Heart right ventricle (tissue), 16 donors: ENCODE measurements around the gene TMEM151A. TPM values are rescaled to one million over a fixed set of nuclear protein-coding genes. Genes with fewer than 3 reads are reported as not detected.
A peak's percentile ranks its signal among the peaks of the same experiment; 100 is the strongest.

Source experiments
- ATAC-seq, 8 donors: fragments of 200-7000 bp; cut with Tn5 transposase; one replicate each; pipeline ENCODE4 v1.9.1; 2020; ENCODE audit warnings: mild to moderate bottlenecking in 8 of 8, moderate library complexity in 8 of 8, moderate number of reproducible peaks in 1 of 8
- DNase-seq, 2 donors: peaks; one replicate each; pipeline ENCODE4 v3.0.0-alpha.2; 2020
- H3K27ac ChIP-seq, 10 donors: fragments of 200-600 bp; sonication (generic) in 2 of 10; one replicate each; pipeline versions ENCODE4 v1.5.0 to v1.8.0; 2020 to 2022; ENCODE audit warnings: mild to moderate bottlenecking in 3 of 10
- H3K27me3 ChIP-seq, 7 donors: fragments of 200-600 bp; one replicate each; pipeline ENCODE4 v1.8.0; 2021 to 2022; ENCODE audit warnings: mild to moderate bottlenecking in 2 of 7
- H3K36me3 ChIP-seq, 9 donors: fragments of 200-600 bp; sonication (generic) in 1 of 9; one replicate each; pipeline versions ENCODE4 v1.5.0 to v1.8.0; 2020 to 2022; ENCODE audit warnings: mild to moderate bottlenecking in 2 of 9
- H3K4me1 ChIP-seq, 9 donors: fragments of 200-600 bp; sonication (generic) in 1 of 9; one replicate each; pipeline versions ENCODE4 v1.5.0 to v1.8.0; 2020 to 2022; ENCODE audit warnings: mild to moderate bottlenecking in 4 of 9
- H3K4me3 ChIP-seq, 10 donors: fragments of 200-600 bp; sonication (generic) in 2 of 10; one replicate each; pipeline versions ENCODE4 v1.5.0 to v1.8.0; 2020 to 2022; ENCODE audit warnings: mild to moderate bottlenecking in 7 of 10, moderate library complexity in 2 of 10
- H3K9me3 ChIP-seq, 11 donors: fragments of 200-600 bp in 10 of 11; sonication (generic) in 2 of 11; one replicate each; pipeline versions ENCODE4 v1.5.0 to v1.8.0; 2013 to 2022; ENCODE audit warnings: mild to moderate bottlenecking in 2 of 11, control low read depth in 1 of 11, moderate library complexity in 1 of 11
- WGBS, 2 donors: extraction: QIAGEN DNeasy Blood & Tissue Kit; methylation state at CpG; one replicate each; pipeline ENCODE4 v1.1.7; 2013; ENCODE audit warnings: inconsistent platforms in 1 of 2; 5-methylcytosine and 5-hydroxymethylcytosine counted together
- intact Hi-C, 10 donors: fragments of 100-400 bp; cut with DNase I; formaldehyde crosslinking; loops; one replicate each; pipeline versions ENCODE4 v1.11.1 to v1.14.2; 2022
- long read RNA-seq, 3 donors: library from polyadenylated mRNA; unstranded; transcript quantifications; one replicate each; pipeline ENCODE4 v2.0.0, GENCODE V29; 2020 to 2021
- polyA plus RNA-seq, 2 donors: library from polyadenylated mRNA; stranded (reverse); fragments of 200-250 nt; gene quantifications; one replicate each; pipeline ENCODE4 v1.2.3, GENCODE V29; 2013
- total RNA-seq, 10 donors: library from RNA; stranded (reverse); fragmentation: NEBNext Ultra II Directional in 3 of 10; extraction: Animal tissue kit (Norgen Biotek cat#: 25700) in 3 of 10; gene quantifications; one replicate each; pipeline versions ENCODE4 v1.2.1 to v1.2.4, GENCODE V29; 2021 to 2023
- TF ChIP-seq, protein P1 (sequence below), 9 donors: fragments of 200-600 bp; sonication (generic) in 2 of 9; IDR thresholded peaks; one replicate each; pipeline versions ENCODE4 v1.5.0 to v1.8.0; 2021 to 2022; ENCODE audit warnings: antibody characterized with exemption in 9 of 9, mild to moderate bottlenecking in 5 of 9, moderate library complexity in 1 of 9
- donor health status: Arrhythmogenic right ventricular cardiomyopathy.
- donor health status: ischemic (EF 13 %, LVEDD 7.1; RV severe dilation, severe dysfunction).
- donor health status: healthy with polysubstance abuse.
- donor health status: DM: no; HTN: yes; CAD: no.
- donor health status: DM: no; HTN: no; CAD: no.
- donor health status: ischemic (EF 25% LVEDD 6.9; RV normal size, moderate dysfunction).
- donor health status: ischemic (EF 25% LVEDD 5.7; RV mildly dilated, moderate dysfunction).
- donor health status: healthy.
- donor health status: DM: yes; HTN: yes; CAD: no.
- donor health status: Ischemic cardiomyopathy.
- donor health status: ischemic (EF 35%, LVEDD 5.7; RV mildly dilated, moderate dysfunction).
- donor health status: nonischemic (EF 11% LVEDD 7.7; RV severe dilation, severe dysfunction).
- donor health status: DM: yes; HTN: yes; CAD: no.
- donor health status: PGD.
- donor health status: ischemic (EF 29% LVEDD 5.4; RV normal size, mild dysfunction).
- donor health status: nonischemic (EF 23%, LVEDD 6.1; RV moderate dilation, normal function).

Gene TMEM151A
- total RNA-seq = under 1 TPM in 4 of 10 donors, not detected in 6; 0.17 to 0.24 (median 0.20) TPM
- polyA plus RNA-seq = under 1 TPM in 1 of 2 donors, not detected in 1; 0.10 TPM
- long read RNA-seq, donor 1 = 0 reads
- long read RNA-seq, donor 2 = 0 reads
- long read RNA-seq, donor 3 = 0 reads

DNA sequence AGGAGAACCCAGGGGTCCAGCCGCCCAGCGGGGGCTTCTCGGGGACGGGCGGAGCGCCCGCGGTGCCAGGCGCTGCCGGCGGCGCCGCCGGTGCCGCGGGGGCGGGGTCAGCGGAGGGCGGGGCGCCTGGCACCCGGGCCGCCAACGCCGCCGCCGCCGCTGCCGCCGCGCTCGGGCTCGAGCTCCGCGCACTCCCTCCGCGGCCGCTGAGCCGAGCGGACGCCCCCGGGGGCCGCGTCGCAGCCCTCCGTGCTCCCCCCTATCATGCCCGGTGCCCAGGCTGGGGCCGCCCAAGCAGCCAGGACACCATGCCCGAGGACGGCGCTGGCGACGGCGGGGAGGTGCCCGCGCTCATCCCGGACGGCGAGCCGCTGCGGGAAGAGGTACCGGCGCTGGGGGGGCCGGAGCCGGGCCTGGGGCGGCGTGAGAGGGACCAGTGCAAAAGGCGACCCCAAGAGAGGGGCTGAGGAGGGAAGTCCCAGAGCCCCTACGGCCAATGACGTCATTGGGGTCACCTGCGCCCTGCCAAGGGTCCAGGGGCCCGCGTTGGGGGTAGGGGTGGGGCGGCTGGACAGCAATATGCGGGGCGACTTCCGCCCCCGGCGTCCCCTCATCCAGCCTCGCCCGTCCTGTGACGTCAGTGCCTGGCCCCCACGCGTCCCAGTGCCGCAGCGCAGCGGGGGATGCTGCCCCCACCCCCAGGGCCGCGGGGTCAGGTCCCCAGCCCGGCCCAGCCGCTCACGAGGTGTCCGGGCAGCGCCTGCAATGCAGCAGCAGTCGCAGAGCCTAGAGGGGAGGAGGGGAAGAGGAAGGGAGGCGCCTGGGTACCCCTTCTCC lies at the start of gene TMEM151A:
TMEM151A (plus strand) TSS at position 189 of the 837 bp plus-strand sequence; CDS start at position 309, 120 bp downstream.
- peak within 1 kb of the TSS in 9 of 10 donors; percentile 22 to 48 (median 40) for H3K4me3 ChIP-seq
- H3K36me3 ChIP-seq = peaks cover 0 to 1% (median 0%) of the 10 kb centered on the region in 9 donors
- peaks cover 17 to 45% (median 35%) of the 10 kb centered on the region in 7 donors for H3K27me3 ChIP-seq
- 1 to 2% methylated on average over 70 to 90 of the region's 95 CpGs for WGBS, 2 donors
- DNase-seq (no peak), ATAC-seq (no peak)
- H3K4me1 ChIP-seq = peaks cover 5 to 36% (median 30%) of the 10 kb centered on the region in 9 donors
- H3K27ac ChIP-seq = no peak within 1 kb of the TSS
- H3K9me3 ChIP-seq = no peaks in the 10 kb centered on the region
- intact Hi-C loops = no loop called here
- TF ChIP-seq, protein P1, sequence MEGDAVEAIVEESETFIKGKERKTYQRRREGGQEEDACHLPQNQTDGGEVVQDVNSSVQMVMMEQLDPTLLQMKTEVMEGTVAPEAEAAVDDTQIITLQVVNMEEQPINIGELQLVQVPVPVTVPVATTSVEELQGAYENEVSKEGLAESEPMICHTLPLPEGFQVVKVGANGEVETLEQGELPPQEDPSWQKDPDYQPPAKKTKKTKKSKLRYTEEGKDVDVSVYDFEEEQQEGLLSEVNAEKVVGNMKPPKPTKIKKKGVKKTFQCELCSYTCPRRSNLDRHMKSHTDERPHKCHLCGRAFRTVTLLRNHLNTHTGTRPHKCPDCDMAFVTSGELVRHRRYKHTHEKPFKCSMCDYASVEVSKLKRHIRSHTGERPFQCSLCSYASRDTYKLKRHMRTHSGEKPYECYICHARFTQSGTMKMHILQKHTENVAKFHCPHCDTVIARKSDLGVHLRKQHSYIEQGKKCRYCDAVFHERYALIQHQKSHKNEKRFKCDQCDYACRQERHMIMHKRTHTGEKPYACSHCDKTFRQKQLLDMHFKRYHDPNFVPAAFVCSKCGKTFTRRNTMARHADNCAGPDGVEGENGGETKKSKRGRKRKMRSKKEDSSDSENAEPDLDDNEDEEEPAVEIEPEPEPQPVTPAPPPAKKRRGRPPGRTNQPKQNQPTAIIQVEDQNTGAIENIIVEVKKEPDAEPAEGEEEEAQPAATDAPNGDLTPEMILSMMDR (IDR thresholded peaks at IDR 0.05) = no peak

DNA sequence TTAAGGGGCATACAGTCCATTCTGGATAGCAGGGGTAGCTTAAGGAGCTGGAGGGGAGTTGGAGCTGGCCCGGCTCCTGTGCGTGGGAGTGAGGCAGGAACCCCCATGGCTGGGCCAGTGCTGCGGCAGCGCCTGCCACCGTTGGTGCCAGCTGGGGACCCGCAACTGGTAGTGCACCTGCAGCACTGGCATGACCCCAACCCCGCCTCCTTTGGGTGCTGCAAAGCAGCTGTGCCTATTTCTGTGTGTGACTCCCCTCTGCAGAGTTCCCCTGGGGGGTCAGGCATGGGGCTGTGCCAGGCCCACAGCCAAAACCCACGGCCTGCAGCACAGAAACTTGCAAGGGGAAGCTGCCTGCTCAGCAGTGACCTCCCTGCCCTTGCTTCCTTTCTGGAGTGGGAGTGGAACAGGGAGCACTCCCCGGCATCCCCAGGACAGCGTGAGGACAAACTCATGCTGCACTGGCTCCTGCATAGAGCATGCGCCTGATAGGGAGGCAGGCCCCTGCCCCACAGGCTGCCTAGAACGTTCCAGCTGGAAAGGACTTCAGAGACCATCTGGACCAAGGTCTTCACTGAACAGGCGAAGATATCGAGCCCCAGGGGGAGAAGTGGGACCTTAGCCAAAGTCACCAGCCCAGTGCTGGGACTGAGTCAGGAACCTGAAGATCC lies 49.5 kb upstream of the TMEM151A start:
- TF ChIP-seq, protein P1 (IDR thresholded peaks at IDR 0.05) = no peak
- peak in 5 of 8 donors; percentile 25 to 56 (median 46) for ATAC-seq
- peaks cover 0 to 86% (median 33%) of the 10 kb centered on the region in 9 donors for H3K36me3 ChIP-seq

DNA sequence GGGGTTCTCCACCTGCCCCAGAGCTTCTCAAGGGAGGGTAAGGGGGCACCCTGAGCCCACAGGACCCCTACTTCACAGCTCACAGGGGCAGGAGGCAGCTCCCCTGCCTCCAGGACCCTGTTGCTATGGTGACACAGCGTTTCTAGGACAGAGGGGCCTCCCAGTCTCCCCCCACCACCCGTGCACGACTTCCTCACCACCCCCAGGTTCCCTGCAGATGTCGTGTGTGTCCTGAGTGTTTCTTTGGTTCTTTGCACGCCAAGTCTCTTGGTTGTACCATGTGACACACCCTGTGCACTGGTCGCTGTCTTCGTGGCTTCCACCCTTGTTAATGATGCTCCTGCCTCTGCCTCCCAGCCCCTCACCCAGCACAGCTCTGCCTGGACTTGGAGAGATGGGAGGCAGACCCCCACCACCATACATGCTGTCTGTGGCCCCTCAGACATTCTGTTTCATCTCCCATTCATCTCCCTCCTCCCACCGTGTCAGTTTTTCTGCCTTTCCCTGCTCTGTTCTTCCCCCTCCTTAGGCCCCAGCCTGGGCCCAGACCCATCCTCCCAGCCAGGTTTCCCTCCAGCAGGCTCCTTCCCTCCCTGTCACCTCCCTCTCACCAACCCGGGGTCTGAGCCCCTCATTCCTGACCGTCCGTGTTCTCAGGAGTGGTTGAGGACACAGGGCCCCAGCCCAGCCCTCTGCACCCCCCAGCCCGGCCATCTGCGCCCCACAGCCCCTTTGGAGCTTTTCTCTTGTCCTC lies 47.7 kb upstream of the TMEM151A start:
- Histone ChIP-seq H3K36me3 (peaks cover 0 to 85% (median 27%) of the 10 kb centered on the region in 9 donors), H3K9me3 (no peaks in the 10 kb centered on the region), H3K4me3 (no peak overlapping the region), H3K27ac (no peak overlapping the region), H3K27me3 (no peaks in the 10 kb centered on the region), H3K4me1 (peaks cover 0 to 11% (median 3%) of the 10 kb centered on the region in 9 donors)
- TF ChIP-seq, protein P1 (IDR thresholded peaks at IDR 0.05) = no peak
- WGBS, 2 donors = 82 to 86% methylated on average over 13 of the region's 13 CpGs
- intact Hi-C loops = loop anchor here in 1 of 10 donors (5.0 kb wide), 1 partner anchor 52 kb away; no protein-coding TSS in a partner anchor
- DNase-seq (no peak), ATAC-seq (peak in 1 of 8 donors; percentile 10)

More for the DNA sequence above, 49.5 kb upstream of the TMEM151A start:
- intact Hi-C loops = loop anchor here in 1 of 10 donors (5.0 kb wide), 1 partner anchor 50 kb away; no protein-coding TSS in a partner anchor
- H3K27me3 ChIP-seq = no peaks in the 10 kb centered on the region
- no peak for DNase-seq
- no peak overlapping the region for H3K27ac ChIP-seq
- 69% methylated on average over 14 of the region's 14 CpGs for WGBS, 2 donors
- no peak overlapping the region for H3K4me3 ChIP-seq
- peaks cover 0 to 11% (median 3%) of the 10 kb centered on the region in 9 donors for H3K4me1 ChIP-seq
- no peaks in the 10 kb centered on the region for H3K9me3 ChIP-seq
